ENCODE results near the gene PTP4A2. TPM values are rescaled to one million over a fixed set of nuclear protein-coding genes. Genes with fewer than 3 reads are reported as not detected.

Gene PTP4A2
- total RNA-seq, 6 donors from 2014 or later: 71.6 to 279 (median 148) TPM

- DNase-seq: no peak
- no peak for TF ChIP-seq CTCF (IDR thresholded peaks at IDR 0.05)
- TF ChIP-seq POLR2A (IDR thresholded peaks at IDR 0.05): no peak
- no peak for TF ChIP-seq POLR2AphosphoS5 (IDR thresholded peaks at IDR 0.05)
- no peak for TF ChIP-seq EP300 (IDR thresholded peaks at IDR 0.05)
- Histone ChIP-seq H3K9me3 (no peaks in the 10 kb centered on the region), H3K27me3 (no peaks in the 10 kb centered on the region), H3K36me3 (peaks cover 14 to 66% (median 28%) of the 10 kb centered on the region in 4 donors), H3K4me3 (no peak overlapping the region), H3K4me1 (peaks cover 12 to 36% (median 20%) of the 10 kb centered on the region in 4 donors), H3K27ac (no peak overlapping the region)
- WGBS, 2 donors: 94 to 97% methylated on average over 2 of the region's 2 CpGs
- no peak for ATAC-seq (ENCODE audit: low FRiP score in 2 of 2)
Observed at GRCh38 chr1:31906557-31906956, 31.6 kb downstream of the PTP4A2 start.

DNA sequence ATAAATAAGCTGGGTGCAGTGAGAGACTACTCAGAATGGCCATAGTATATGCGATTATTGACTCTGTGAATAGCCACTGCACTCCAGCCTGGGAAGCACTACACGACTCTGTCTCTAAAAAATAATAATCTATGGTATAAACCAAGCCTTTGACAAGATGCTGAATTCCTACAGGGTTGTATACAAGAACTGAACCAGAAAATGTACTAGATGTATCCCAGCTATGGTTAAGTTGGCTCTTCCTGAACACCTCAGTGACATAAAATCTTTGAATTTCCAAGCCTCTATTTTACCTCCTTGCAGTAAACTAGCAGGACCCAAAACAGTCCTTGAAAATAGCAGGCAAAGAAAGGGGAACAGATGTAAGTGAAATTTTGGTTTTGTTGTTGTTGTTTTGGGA, 32.5 kb downstream of the PTP4A2 start:
- DNase-seq (no peak), ATAC-seq (ENCODE audit: low FRiP score in 2 of 2) (no peak)
- no peaks in the 10 kb centered on the region for H3K9me3 ChIP-seq
- peaks cover 14 to 58% (median 28%) of the 10 kb centered on the region in 4 donors for H3K36me3 ChIP-seq
- TF ChIP-seq CTCF (IDR thresholded peaks at IDR 0.05) (no peak), EP300 (IDR thresholded peaks at IDR 0.05) (no peak), POLR2AphosphoS5 (IDR thresholded peaks at IDR 0.05) (no peak), POLR2A (IDR thresholded peaks at IDR 0.05) (no peak)
- no peak overlapping the region for H3K4me3 ChIP-seq
- H3K27me3 ChIP-seq: no peaks in the 10 kb centered on the region
- no peak overlapping the region for H3K27ac ChIP-seq
- peaks cover 5 to 27% (median 12%) of the 10 kb centered on the region in 4 donors for H3K4me1 ChIP-seq
- 93 to 96% methylated on average over 2 of the region's 2 CpGs for WGBS, 2 donors

- Histone ChIP-seq H3K36me3 (peaks cover 14 to 52% (median 27%) of the 10 kb centered on the region in 4 donors), H3K4me1 (peaks cover 0 to 21% (median 10%) of the 10 kb centered on the region in 4 donors), H3K27me3 (no peaks in the 10 kb centered on the region), H3K27ac (peak overlapping the region in 1 of 4 donors; percentile 32), H3K9me3 (no peaks in the 10 kb centered on the region), H3K4me3 (no peak overlapping the region)
- no peak for DNase-seq
- WGBS, 2 donors: 92 to 96% methylated on average over 6 of the region's 6 CpGs
- ATAC-seq (ENCODE audit: low FRiP score in 2 of 2): no peak
- no peak for TF ChIP-seq POLR2AphosphoS5 (IDR thresholded peaks at IDR 0.05)
- no peak for TF ChIP-seq CTCF (IDR thresholded peaks at IDR 0.05)
- no peak for TF ChIP-seq POLR2A (IDR thresholded peaks at IDR 0.05)
- TF ChIP-seq EP300 (IDR thresholded peaks at IDR 0.05): no peak
Observed at GRCh38 chr1:31905093-31905509, 33.1 kb downstream of the PTP4A2 start.

GRCh38 chr1:31904339-31905092, 33.7 kb downstream of the PTP4A2 start:
- ATAC-seq (ENCODE audit: low FRiP score in 2 of 2): peak; percentile 50 to 67
- H3K4me1 ChIP-seq: peaks cover 0 to 20% (median 10%) of the 10 kb centered on the region in 4 donors
- no peak for TF ChIP-seq POLR2AphosphoS5 (IDR thresholded peaks at IDR 0.05)
- TF ChIP-seq EP300 (IDR thresholded peaks at IDR 0.05): no peak
- no peak for TF ChIP-seq CTCF (IDR thresholded peaks at IDR 0.05)
- TF ChIP-seq POLR2A (IDR thresholded peaks at IDR 0.05): no peak
- H3K27me3 ChIP-seq: no peaks in the 10 kb centered on the region
- WGBS, 2 donors: 54 to 60% methylated on average over 9 of the region's 9 CpGs
- H3K9me3 ChIP-seq: no peaks in the 10 kb centered on the region
- peak overlapping the region in 2 of 4 donors; percentile 30 to 58 for H3K27ac ChIP-seq
- H3K4me3 ChIP-seq: no peak overlapping the region
- H3K36me3 ChIP-seq: peaks cover 10 to 46% (median 24%) of the 10 kb centered on the region in 4 donors
- DNase-seq: peak in 1 of 2 donors; percentile 77

All from upper lobe of left lung (tissue), 6 donors.